A549 (cell line): Measurements from ENCODE around the gene F12.

ENCODE experiments used
- CBX8 ChIP-seq: fragments of 200-600 bp; sonication (generic); IDR thresholded peaks from 2 replicates; pipeline ENCODE4 v1.6.1; 2016
- CTCF ChIP-seq: fragments of >200 bp; sonication (Bioruptor Twin); formaldehyde crosslinking; IDR thresholded peaks from 3 replicates; pipeline ENCODE4 v1.5.1; 2016
- EHF ChIP-seq: fragments of 250-450 bp; sonication (Bioruptor Pico); IDR thresholded peaks from 2 replicates; pipeline ENCODE4 v1.5.0; 2020; ENCODE audit warnings: mild to moderate bottlenecking
- EP300 ChIP-seq, 2 experiments: fragments of >200 bp; sonication (Bioruptor Twin); formaldehyde crosslinking; IDR thresholded peaks; 2 replicates in 1 of 2; 3 replicates in 1 of 2; pipeline ENCODE4 v1.6.1; 2016 to 2017
- HMGXB4 ChIP-seq: fragments of 250-450 bp; sonication (Bioruptor Pico); IDR thresholded peaks from 2 replicates; pipeline ENCODE4 v1.5.0; 2021; ENCODE audit warnings: mild to moderate bottlenecking, moderate library complexity, borderline replicate concordance
- KDM1A ChIP-seq: fragments of 200-600 bp; sonication (generic); IDR thresholded peaks from 2 replicates; pipeline ENCODE4 v1.6.1; 2016; ENCODE audit warnings: low read depth, mild to moderate bottlenecking
- MAX ChIP-seq: IDR thresholded peaks from 2 replicates; pipeline ENCODE4 v1.6.1; 2012
- PBX3 ChIP-seq: IDR thresholded peaks from 2 replicates; pipeline ENCODE4 v1.6.1; 2012
- POLR2A ChIP-seq: IDR thresholded peaks from 2 replicates; pipeline ENCODE4 v1.6.1; 2012; ENCODE audit warnings: mild to moderate bottlenecking, low read length
- RAD21 ChIP-seq, 2 experiments: fragments of >200 bp in 1 of 2; sonication (Bioruptor Twin) in 1 of 2; formaldehyde crosslinking in 1 of 2; IDR thresholded peaks in 1 of 2; conservative IDR thresholded peaks in 1 of 2; 2 replicates in 1 of 2; 3 replicates in 1 of 2; pipeline ENCODE4 v1.6.1; 2012 to 2018; ENCODE audit warnings: inconsistent platforms in 1 of 2
- SREBF2 ChIP-seq: fragments of 450-650 bp; IDR thresholded peaks from 2 replicates; pipeline ENCODE4 v1.6.1; 2014; ENCODE audit warnings: mild to moderate bottlenecking, moderate library complexity
- TP53 ChIP-seq: fragments of 250-450 bp; sonication (Bioruptor Pico); IDR thresholded peaks from 2 replicates; pipeline ENCODE4 v1.5.0; 2021; ENCODE audit warnings: mild to moderate bottlenecking, moderate library complexity
- TF ChIP-seq, protein P1 (sequence below): fragments of 450-650 bp; IDR thresholded peaks from 2 replicates; pipeline ENCODE4 v1.6.1; 2014; ENCODE audit warnings: antibody characterized with exemption

DNA sequence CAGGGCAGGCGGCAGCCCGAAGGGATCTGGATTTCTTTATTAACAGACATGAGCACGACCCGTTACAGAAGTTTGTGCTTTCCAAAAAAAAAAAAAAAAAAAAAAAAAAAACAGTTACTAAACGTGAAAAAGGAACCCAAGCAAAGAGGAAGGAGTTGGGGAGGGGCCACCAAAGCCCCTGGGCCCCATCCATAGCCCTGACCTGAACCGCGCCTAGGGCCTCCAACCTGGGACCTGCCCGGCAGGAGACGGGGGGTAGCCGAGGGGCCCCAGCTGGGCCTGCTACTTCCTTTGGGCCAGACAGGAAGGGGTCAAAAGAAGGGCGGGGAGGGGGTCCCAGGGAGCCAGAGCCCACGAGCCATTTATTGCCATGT lies 47.2 kb upstream of the F12 start:
- TF ChIP-seq CBX8, result no peak
- no peak for TF ChIP-seq POLR2A
- no peak; the same call in 2 of the 3 replicates for TF ChIP-seq CTCF
- TF ChIP-seq TP53 (CRISPR knock-in tag), result no peak
- TF ChIP-seq PBX3, result no peak
- TF ChIP-seq MAX, result no peak
- no peak for TF ChIP-seq SREBF2
- no peak for TF ChIP-seq RAD21 (conservative IDR thresholded peaks at IDR 0.05 in 1 of 2, IDR thresholded peaks at IDR 0.05 in 1 of 2)
- TF ChIP-seq, protein P1, sequence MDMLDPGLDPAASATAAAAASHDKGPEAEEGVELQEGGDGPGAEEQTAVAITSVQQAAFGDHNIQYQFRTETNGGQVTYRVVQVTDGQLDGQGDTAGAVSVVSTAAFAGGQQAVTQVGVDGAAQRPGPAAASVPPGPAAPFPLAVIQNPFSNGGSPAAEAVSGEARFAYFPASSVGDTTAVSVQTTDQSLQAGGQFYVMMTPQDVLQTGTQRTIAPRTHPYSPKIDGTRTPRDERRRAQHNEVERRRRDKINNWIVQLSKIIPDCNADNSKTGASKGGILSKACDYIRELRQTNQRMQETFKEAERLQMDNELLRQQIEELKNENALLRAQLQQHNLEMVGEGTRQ, result no peak
- no peak for TF ChIP-seq EHF (CRISPR knock-in tag)
- no peak for TF ChIP-seq EP300 (IDR thresholded peaks at IDR 0.05)
- TF ChIP-seq HMGXB4 (CRISPR knock-in tag), result no peak
- TF ChIP-seq KDM1A, result no peak
